ENCODE results near the gene KLHL22. TPM values are rescaled to one million over a fixed set of nuclear protein-coding genes. Genes with fewer than 3 reads are reported as not detected.

The KLHL22 gene
- total RNA-seq, 1 experiment from 2014 or later = 20.0 TPM

DNA sequence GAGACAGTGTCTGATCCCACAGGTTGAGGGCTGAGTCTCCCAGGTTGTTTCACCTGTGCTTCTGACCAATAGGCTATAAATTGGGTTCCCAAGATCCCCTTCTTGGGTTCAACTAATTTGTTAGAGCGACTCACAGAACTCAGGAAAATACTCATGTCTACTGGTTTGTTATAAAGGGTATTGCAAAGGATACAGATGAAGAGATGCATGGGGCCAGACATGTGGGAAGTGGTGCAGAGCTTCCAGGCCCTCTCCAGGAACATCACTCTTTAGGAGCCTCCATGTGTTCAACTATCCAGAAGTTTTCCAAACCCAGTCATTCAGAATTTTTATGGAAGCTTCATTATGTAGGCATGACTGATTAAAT, 4.7 kb downstream of the KLHL22 start:
- Histone ChIP-seq H3K4me1 (replicated peaks; ENCODE audit: insufficient read depth) (no peaks in the 10 kb centered on the region), H3K36me3 (ENCODE audit: low read depth) (no peaks in the 10 kb centered on the region), H4K20me1 (ENCODE audit: insufficient read depth) (no peaks in the 10 kb centered on the region), H3K4me2 (no peak overlapping the region), H3K4me3 (no peak overlapping the region), H3K27me3 (ENCODE audit: insufficient read depth, low read depth) (no peaks in the 10 kb centered on the region), H3K9me2 (ENCODE audit: insufficient read depth) (no peaks in the 10 kb centered on the region), H3F3A (ENCODE audit: insufficient read depth, low read depth) (no peaks in the 10 kb centered on the region), H3K27ac (no peak overlapping the region), H2AFZ (no peak overlapping the region), H3K9me3 (ENCODE audit: insufficient read depth, low read depth) (no peaks in the 10 kb centered on the region), H3K79me2 (ENCODE audit: low read depth) (0 out of 2 replicates have a peak, but pooled peaks cover 9% of the 10 kb centered on the region)
- no TSS peak for BruUV-seq (replicated peaks)
- DNase-seq = no peak
- intact Hi-C loops (cut with micrococcal nuclease; ENCODE audit: unreplicated experiment) = no loop called here
- ChIA-PET POLR2A (ENCODE audit: unreplicated experiment) (no interaction called here), CTCF (no interaction called here)
- TF ChIP-seq EZH2 (IDR thresholded peaks at IDR 0.05; ENCODE audit: low read depth) (no peak), CTCF (conservative IDR thresholded peaks at IDR 0.05) (no peak)

GRCh38 chr22:20490183-20490940, 5.2 kb downstream of the KLHL22 start:
- intact Hi-C loops (cut with micrococcal nuclease; ENCODE audit: unreplicated experiment) = no loop called here
- H3K4me3 ChIP-seq = no peak overlapping the region
- no peaks in the 10 kb centered on the region for H3F3A ChIP-seq (ENCODE audit: insufficient read depth, low read depth)
- 0 out of 2 replicates have a peak, but pooled peaks cover 9% of the 10 kb centered on the region for H3K79me2 ChIP-seq (ENCODE audit: low read depth)
- H3K36me3 ChIP-seq (ENCODE audit: low read depth) = no peaks in the 10 kb centered on the region
- no peaks in the 10 kb centered on the region for H3K27me3 ChIP-seq (ENCODE audit: insufficient read depth, low read depth)
- H3K4me2 ChIP-seq = no peak overlapping the region
- H3K9me2 ChIP-seq (ENCODE audit: insufficient read depth) = no peaks in the 10 kb centered on the region
- no peak for DNase-seq
- no peak overlapping the region for H2AFZ ChIP-seq
- TF ChIP-seq EZH2 (IDR thresholded peaks at IDR 0.05; ENCODE audit: low read depth) (no peak), CTCF (conservative IDR thresholded peaks at IDR 0.05) (no peak)
- H3K27ac ChIP-seq = no peak overlapping the region
- no peaks in the 10 kb centered on the region for H3K9me3 ChIP-seq (ENCODE audit: insufficient read depth, low read depth)
- H4K20me1 ChIP-seq (ENCODE audit: insufficient read depth) = no peaks in the 10 kb centered on the region
- POLR2A ChIA-PET (ENCODE audit: unreplicated experiment) = no interaction called here
- BruUV-seq (replicated peaks) = no TSS peak
- no peaks in the 10 kb centered on the region for H3K4me1 ChIP-seq (replicated peaks; ENCODE audit: insufficient read depth)
- CTCF ChIA-PET = no interaction called here

DNA sequence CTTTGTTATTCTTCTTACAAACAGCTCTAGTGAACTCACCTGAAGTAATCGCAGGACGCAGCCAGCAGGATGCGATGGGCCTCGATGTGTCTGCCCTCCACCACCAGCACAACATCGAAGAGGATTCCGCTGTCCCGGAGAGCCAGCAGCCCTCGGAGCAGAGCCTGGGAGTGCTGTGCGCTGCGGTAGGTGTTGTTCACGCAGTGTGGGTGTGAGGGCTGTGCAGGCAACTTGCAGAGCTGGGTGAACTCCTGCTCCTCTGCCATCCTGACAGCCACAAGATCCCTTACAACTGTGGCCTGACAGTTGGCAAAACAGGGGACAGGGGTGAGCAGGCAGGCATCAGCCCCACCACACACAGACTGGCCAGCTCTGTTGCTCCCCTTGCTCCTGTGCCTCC, 6.6 kb downstream of the KLHL22 start:
- H4K20me1 ChIP-seq (ENCODE audit: insufficient read depth) = no peaks in the 10 kb centered on the region
- no peak for DNase-seq

More for the DNA sequence above, 6.6 kb downstream of the KLHL22 start:
- H3K79me2 ChIP-seq (ENCODE audit: low read depth) = 0 out of 2 replicates have a peak, but pooled peaks cover 4% of the 10 kb centered on the region
- ChIA-PET POLR2A (ENCODE audit: unreplicated experiment) (no interaction called here), CTCF (no interaction called here)
- H2AFZ ChIP-seq = no peak overlapping the region
- no peaks in the 10 kb centered on the region for H3K9me2 ChIP-seq (ENCODE audit: insufficient read depth)
- intact Hi-C loops (cut with micrococcal nuclease; ENCODE audit: unreplicated experiment) = no loop called here
- H3K4me2 ChIP-seq = no peak overlapping the region
- BruUV-seq (replicated peaks) = no TSS peak
- H3K4me1 ChIP-seq (replicated peaks; ENCODE audit: insufficient read depth) = no peaks in the 10 kb centered on the region
- H3K27me3 ChIP-seq (ENCODE audit: insufficient read depth, low read depth) = no peaks in the 10 kb centered on the region
- no peaks in the 10 kb centered on the region for H3K36me3 ChIP-seq (ENCODE audit: low read depth)
- TF ChIP-seq CTCF (conservative IDR thresholded peaks at IDR 0.05) = no peak
- no peak for TF ChIP-seq EZH2 (IDR thresholded peaks at IDR 0.05; ENCODE audit: low read depth)
- no peak overlapping the region for H3K27ac ChIP-seq
- no peaks in the 10 kb centered on the region for H3K9me3 ChIP-seq (ENCODE audit: insufficient read depth, low read depth)
- no peak overlapping the region for H3K4me3 ChIP-seq
- no peaks in the 10 kb centered on the region for H3F3A ChIP-seq (ENCODE audit: insufficient read depth, low read depth)

Measured in PC-9 (cell line).